NCI-H146 (cell line): ENCODE measurements around the gene RASL11B.

ENCODE experiments used
- DNase-seq: peaks from one replicate; lab custom pipeline; 2025; lab: John Stamatoyannopoulos, UW

The RASL11B gene

GRCh38 chr4:52915730-52916300, 53.7 kb downstream of the RASL11B start:
- DNase-seq, result no peak
